Ectodermal cell (in vitro differentiated cells): ENCODE measurements around the gene ASPG.

ENCODE experiments used
- H3K27ac ChIP-seq: 2 replicates; pipeline ENCODE4 v1.7.0; 2013; ENCODE audit warnings: mild to moderate bottlenecking, low read depth, low read length; ENCODE audit not compliant: insufficient read depth, poor library complexity, severe bottlenecking
- H3K27me3 ChIP-seq: 2 replicates; pipeline ENCODE4 v1.7.0; 2013; ENCODE audit warnings: mild to moderate bottlenecking, low read length; ENCODE audit not compliant: insufficient read depth, control insufficient read depth, poor library complexity, severe bottlenecking
- H3K36me3 ChIP-seq: one replicate; pipeline ENCODE4 v1.7.0; 2013; ENCODE audit warnings: low read length; ENCODE audit not compliant: control insufficient read depth, insufficient read depth
- H3K4me1 ChIP-seq: one replicate; pipeline ENCODE4 v1.7.0; 2013; ENCODE audit warnings: low read length; ENCODE audit not compliant: control insufficient read depth, insufficient read depth
- H3K4me3 ChIP-seq: 2 replicates; pipeline ENCODE4 v1.7.0; 2013; ENCODE audit warnings: low read depth, low read length, control low read depth; ENCODE audit not compliant: insufficient read depth
- H3K9me3 ChIP-seq: 2 replicates; pipeline ENCODE4 v1.7.0; 2013; ENCODE audit warnings: mild to moderate bottlenecking, low read length, moderate library complexity; ENCODE audit not compliant: control insufficient read depth
- WGBS, 2 experiments: methylation state at CpG; one replicate each; pipeline ENCODE4 v1.1.7; 2013; ENCODE audit warnings: missing lambda C conversion rate in 2 of 2; 5-methylcytosine and 5-hydroxymethylcytosine counted together

Gene ASPG

GRCh38 chr14:104132981-104133380 lies 47.5 kb downstream of the ASPG start:
- 45 to 46% methylated on average over 7 of the region's 7 CpGs for WGBS, 2 experiments

GRCh38 chr14:104133496-104133895 lies 48.0 kb downstream of the ASPG start:
- WGBS, 2 experiments, result 88 to 91% methylated on average over 9 of the region's 9 CpGs
- peaks cover 19% of the 10 kb centered on the region for H3K4me1 ChIP-seq
- H3K36me3 ChIP-seq, result no peaks in the 10 kb centered on the region
- no peaks in the 10 kb centered on the region for H3K9me3 ChIP-seq
- no peak overlapping the region for H3K27ac ChIP-seq
- peaks cover 56% of the 10 kb centered on the region for H3K27me3 ChIP-seq
- no peak overlapping the region for H3K4me3 ChIP-seq

More at GRCh38 chr14:104132981-104133380, 47.5 kb downstream of the ASPG start:
- H3K27ac ChIP-seq, result no peak overlapping the region
- no peaks in the 10 kb centered on the region for H3K9me3 ChIP-seq
- H3K4me3 ChIP-seq, result no peak overlapping the region
- peaks cover 19% of the 10 kb centered on the region for H3K4me1 ChIP-seq
- H3K27me3 ChIP-seq, result peaks cover 51% of the 10 kb centered on the region
- no peaks in the 10 kb centered on the region for H3K36me3 ChIP-seq

- H3K4me1 ChIP-seq, result peaks cover 23% of the 10 kb centered on the region
- H3K9me3 ChIP-seq, result no peaks in the 10 kb centered on the region
- H3K4me3 ChIP-seq, result no peak overlapping the region
- no peak overlapping the region for H3K27ac ChIP-seq
- peaks cover 64% of the 10 kb centered on the region for H3K27me3 ChIP-seq
- no peaks in the 10 kb centered on the region for H3K36me3 ChIP-seq
- WGBS, 2 experiments, result 77 to 81% methylated on average over 26 to 31 of the region's 31 CpGs
Measured at GRCh38 chr14:104134061-104134965, 48.8 kb downstream of the ASPG start.

- peak overlapping the region; percentile 29 for H3K4me3 ChIP-seq
- no peaks in the 10 kb centered on the region for H3K9me3 ChIP-seq
- H3K4me1 ChIP-seq, result peaks cover 33% of the 10 kb centered on the region
- no peaks in the 10 kb centered on the region for H3K36me3 ChIP-seq
- WGBS, 2 experiments, result 6% methylated on average over 47 of the region's 47 CpGs
- H3K27ac ChIP-seq, result no peak overlapping the region
- H3K27me3 ChIP-seq, result peaks cover 74% of the 10 kb centered on the region
Measured at GRCh38 chr14:104135121-104135903, 49.8 kb downstream of the ASPG start.

- H3K27me3 ChIP-seq, result peaks cover 78% of the 10 kb centered on the region
- no peak overlapping the region for H3K27ac ChIP-seq
Measured at GRCh38 chr14:104135904-104136471, 50.5 kb downstream of the ASPG start.

GRCh38 chr14:104136472-104137296 lies 51.2 kb downstream of the ASPG start:
- 3 to 4% methylated on average over 77 of the region's 77 CpGs for WGBS, 2 experiments
- Histone ChIP-seq H3K9me3 (no peaks in the 10 kb centered on the region), H3K36me3 (no peaks in the 10 kb centered on the region), H3K4me3 (peak overlapping the region; percentile 32), H3K4me1 (peaks cover 40% of the 10 kb centered on the region), H3K27ac (no peak overlapping the region), H3K27me3 (peaks cover 78% of the 10 kb centered on the region)

More at GRCh38 chr14:104135904-104136471, 50.5 kb downstream of the ASPG start:
- 1% methylated on average over 78 of the region's 78 CpGs for WGBS, 2 experiments
- Histone ChIP-seq H3K4me3 (peak overlapping the region; percentile 32), H3K4me1 (peaks cover 39% of the 10 kb centered on the region), H3K9me3 (no peaks in the 10 kb centered on the region), H3K36me3 (no peaks in the 10 kb centered on the region)

- H3K27ac ChIP-seq, result no peak overlapping the region
- 2% methylated on average over 88 of the region's 88 CpGs for WGBS, 2 experiments
- H3K27me3 ChIP-seq, result peaks cover 78% of the 10 kb centered on the region
Measured at GRCh38 chr14:104137297-104138097, 52.0 kb downstream of the ASPG start.

GRCh38 chr14:104138098-104138717 lies 52.7 kb downstream of the ASPG start, which contains the start of gene KIF26A:
Gene KIF26A, plus strand, starts transcription at chr14:104138587. Its CDS starts 136 bp downstream, at chr14:104138723.
- peaks cover 74% of the 10 kb centered on the region for H3K27me3 ChIP-seq
- H3K27ac ChIP-seq, result no peak within 1 kb of the TSS
- 0 to 1% methylated on average over 77 of the region's 77 CpGs for WGBS, 2 experiments

More at GRCh38 chr14:104137297-104138097, 52.0 kb downstream of the ASPG start:
- H3K36me3 ChIP-seq, result no peaks in the 10 kb centered on the region
- H3K4me1 ChIP-seq, result peaks cover 40% of the 10 kb centered on the region
- H3K9me3 ChIP-seq, result no peaks in the 10 kb centered on the region
- peak overlapping the region; percentile 58 for H3K4me3 ChIP-seq

More at GRCh38 chr14:104138098-104138717, 52.7 kb downstream of the ASPG start, which contains the start of gene KIF26A:
- no peaks in the 10 kb centered on the region for H3K36me3 ChIP-seq
- H3K9me3 ChIP-seq, result no peaks in the 10 kb centered on the region
- peaks cover 40% of the 10 kb centered on the region for H3K4me1 ChIP-seq
- H3K4me3 ChIP-seq, result peak within 1 kb of the TSS; percentile 58
